Spleen (tissue), 13 donors: ENCODE results near the gene C14orf39. TPM values are rescaled to one million over a fixed set of nuclear protein-coding genes. Genes with fewer than 3 reads are reported as not detected.
A peak's percentile ranks its signal among the peaks of the same experiment; 100 is the strongest.

Source experiments
- DNase-seq: peaks from one replicate; pipeline ENCODE4 v3.0.0-alpha.2; 2020
- H3K27ac ChIP-seq, 8 donors: fragments of 200-600 bp; sonication (generic) in 7 of 8; 1 replicate in 4 of 8; 2 replicates in 4 of 8; pipeline versions ENCODE4 v1.5.0 to v1.8.0; 2016 to 2021; ENCODE audit warnings: inconsistent platforms in 4 of 8, mild to moderate bottlenecking in 4 of 8, moderate library complexity in 1 of 8
- H3K27me3 ChIP-seq, 7 donors: fragments of 200-600 bp; sonication (generic) in 6 of 7; replicated peaks in 1 of 7; 1 replicate in 4 of 7; 2 replicates in 3 of 7; pipeline versions ENCODE4 v1.5.0 to v1.8.0; 2016 to 2021; ENCODE audit warnings: inconsistent platforms in 3 of 7, mild to moderate bottlenecking in 1 of 7
- H3K36me3 ChIP-seq, 6 donors: fragments of 200-600 bp; sonication (generic) in 5 of 6; 1 replicate in 4 of 6; 2 replicates in 2 of 6; pipeline versions ENCODE4 v1.5.0 to v1.8.0; 2016 to 2021; ENCODE audit warnings: inconsistent platforms in 2 of 6
- H3K4me1 ChIP-seq, 6 donors: fragments of 200-600 bp; sonication (generic) in 5 of 6; 1 replicate in 3 of 6; 2 replicates in 3 of 6; pipeline versions ENCODE4 v1.5.0 to v1.8.0; 2016 to 2021; ENCODE audit warnings: inconsistent platforms in 3 of 6
- H3K4me3 ChIP-seq, 8 donors: fragments of 200-600 bp; sonication (generic) in 7 of 8; 1 replicate in 4 of 8; 2 replicates in 4 of 8; pipeline versions ENCODE4 v1.5.0 to v1.8.0; 2016 to 2021; ENCODE audit warnings: inconsistent platforms in 4 of 8, mild to moderate bottlenecking in 4 of 8, moderate library complexity in 2 of 8
- H3K9me3 ChIP-seq, 8 donors: fragments of 200-600 bp; sonication (generic) in 7 of 8; 1 replicate in 4 of 8; 2 replicates in 4 of 8; pipeline versions ENCODE4 v1.5.0 to v1.8.0; 2016 to 2021; ENCODE audit warnings: inconsistent platforms in 4 of 8
- CTCF ChIP-seq, 11 experiments: fragments of 200-600 bp in 7 of 11; fragments of 450-650 bp in 4 of 11; sonication (generic) in 4 of 11; IDR thresholded peaks in 8 of 11; conservative IDR thresholded peaks in 3 of 11; 1 replicate in 7 of 11; 2 replicates in 4 of 11; pipeline versions ENCODE4 v1.4.0 to v1.8.0; 2016 to 2021; ENCODE audit warnings: antibody characterized with exemption in 11 of 11, inconsistent platforms in 4 of 11, mild to moderate bottlenecking in 1 of 11
- POLR2A ChIP-seq, 3 donors: fragments of 450-650 bp; IDR thresholded peaks; one replicate each; pipeline ENCODE4 v1.5.1; 2017; ENCODE audit warnings: antibody characterized with exemption in 3 of 3, mild to moderate bottlenecking in 1 of 3
- POLR2AphosphoS5 ChIP-seq, 3 donors: sonication (generic); formaldehyde crosslinking; IDR thresholded peaks; one replicate each; pipeline ENCODE4 v1.5.1; 2017; ENCODE audit warnings: antibody characterized with exemption in 3 of 3
- WGBS, 5 donors: extraction: QIAGEN DNeasy Blood & Tissue Kit in 3 of 5; methylation state at CpG; one replicate each; pipeline versions ENCODE4 v1.1.5 to v1.1.7; 2013 to 2018; 5-methylcytosine and 5-hydroxymethylcytosine counted together
- intact Hi-C: fragments of 100-400 bp; cut with DNase I; formaldehyde crosslinking; loops from one replicate; pipeline ENCODE4 v1.15.0; 2023; ENCODE audit warnings: low total_unique reads
- long read RNA-seq, 2 donors: transcript quantifications; one replicate each; lab custom pipeline, GENCODE V29; 2026
- polyA plus RNA-seq, 3 donors: library from polyadenylated mRNA; stranded (reverse); fragments of 200-250 nt; gene quantifications; one replicate each; pipeline ENCODE4 v1.2.1, GENCODE V29; 2013
- total RNA-seq, 7 donors: library from RNA; depleted of rRNA in 3 of 7; stranded (reverse); fragments of >200 nt in 3 of 7; fragmentation: NEBNext Ultra II Directional in 4 of 7; extraction: Animal tissue kit (Norgen Biotek cat#: 25700) in 4 of 7; gene quantifications; one replicate each; pipeline versions ENCODE4 v1.1.0 to v1.2.1, GENCODE V29; 2016 to 2021
- donor health status: healthy with polysubstance abuse.
- donor health status: DM: no; HTN: no; CAD: no; lungs with moderate emphysema.
- donor health status: DM: no; HTN: no; CAD: no.
- donor health status: Bipolar disorder and iron deficiency.
- donor health status: healthy.
- donor health status: DM: no; HTN: no; CAD: no.
- donor health status: DM: yes; HTN: yes; CAD: no.

Gene C14orf39
- not detected for total RNA-seq
- polyA plus RNA-seq = not detected
- long read RNA-seq, donor 1 = 0 reads
- long read RNA-seq, donor 2 = 0 reads

GRCh38 chr14:60485598-60486251 lies at the start of gene C14orf39:
Gene C14orf39, minus strand, starts transcription at chr14:60486063. Its CDS starts 985 bp downstream, at chr14:60485078.
- DNase-seq = no peak
- intact Hi-C loops = no loop called here
- Histone ChIP-seq H3K9me3 (peaks cover 0 to 4% (median 1%) of the 10 kb centered on the region in 8 donors), H3K4me1 (peaks cover 0 to 12% (median 10%) of the 10 kb centered on the region in 6 donors), H3K36me3 (no peaks in the 10 kb centered on the region), H3K27me3 (peaks cover 3 to 91% (median 40%) of the 10 kb centered on the region in 7 donors), H3K4me3 (peak within 1 kb of the TSS in 6 of 8 donors; percentile 5 to 53 (median 12)), H3K27ac (no peak within 1 kb of the TSS)
- TF ChIP-seq POLR2A (IDR thresholded peaks at IDR 0.05) = no peak
- 2 to 7% (median 4%) methylated on average over 43 to 57 of the region's 57 CpGs for WGBS, 5 donors

GRCh38 chr14:60532442-60532841 lies 46.6 kb upstream of the C14orf39 start:
- intact Hi-C loops = no loop called here
- no peak for TF ChIP-seq POLR2AphosphoS5 (IDR thresholded peaks at IDR 0.05)
- TF ChIP-seq POLR2A (IDR thresholded peaks at IDR 0.05) = no peak
- TF ChIP-seq CTCF (IDR thresholded peaks at IDR 0.05 in 8 of 11, conservative IDR thresholded peaks at IDR 0.05 in 3 of 11) = no peak
- Histone ChIP-seq H3K4me3 (no peak overlapping the region), H3K27ac (no peak overlapping the region), H3K9me3 (peaks cover 0 to under 1% (median 0%) of the 10 kb centered on the region in 8 donors), H3K4me1 (no peaks in the 10 kb centered on the region), H3K36me3 (no peaks in the 10 kb centered on the region), H3K27me3 (peaks cover 0 to 43% (median 0%) of the 10 kb centered on the region in 7 donors)
- WGBS, 5 donors = 60 to 77% (median 61%) methylated on average over 3 of the region's 3 CpGs
- DNase-seq = no peak

GRCh38 chr14:60515511-60516289 lies 29.8 kb upstream of the C14orf39 start:
- no peak for DNase-seq
- H3K36me3 ChIP-seq = no peaks in the 10 kb centered on the region
- peaks cover 0 to 91% (median 59%) of the 10 kb centered on the region in 7 donors for H3K27me3 ChIP-seq
- WGBS, 5 donors = 5 to 16% (median 9%) methylated on average over 18 to 66 of the region's 66 CpGs
- intact Hi-C loops = no loop called here
- H3K27ac ChIP-seq = no peak overlapping the region
- peaks cover 0 to 9% (median 0%) of the 10 kb centered on the region in 8 donors for H3K9me3 ChIP-seq
- no peak for TF ChIP-seq POLR2AphosphoS5 (IDR thresholded peaks at IDR 0.05)
- no peak for TF ChIP-seq CTCF (IDR thresholded peaks at IDR 0.05 in 8 of 11, conservative IDR thresholded peaks at IDR 0.05 in 3 of 11)
- TF ChIP-seq POLR2A (IDR thresholded peaks at IDR 0.05) = no peak
- H3K4me1 ChIP-seq = peaks cover 3 to 32% (median 26%) of the 10 kb centered on the region in 6 donors
- peak overlapping the region in 7 of 8 donors; percentile 22 to 65 (median 30) for H3K4me3 ChIP-seq

GRCh38 chr14:60514741-60515491 lies 29.1 kb upstream of the C14orf39 start:
- no peak overlapping the region for H3K27ac ChIP-seq
- peaks cover 3 to 40% (median 33%) of the 10 kb centered on the region in 6 donors for H3K4me1 ChIP-seq
- H3K27me3 ChIP-seq = peaks cover under 1 to 91% (median 67%) of the 10 kb centered on the region in 7 donors
- DNase-seq = no peak
- H3K36me3 ChIP-seq = no peaks in the 10 kb centered on the region
- intact Hi-C loops = no loop called here
- TF ChIP-seq POLR2AphosphoS5 (IDR thresholded peaks at IDR 0.05) (no peak), CTCF (IDR thresholded peaks at IDR 0.05 in 8 of 11, conservative IDR thresholded peaks at IDR 0.05 in 3 of 11) (peak in 5 of 11 experiments; percentile 24 to 59 (median 40)), POLR2A (IDR thresholded peaks at IDR 0.05) (no peak)
- H3K4me3 ChIP-seq = peak overlapping the region in 7 of 8 donors; percentile 22 to 65 (median 30)
- WGBS, 5 donors = 2 to 10% (median 3%) methylated on average over 29 to 79 of the region's 79 CpGs
- H3K9me3 ChIP-seq = peaks cover 0 to 9% (median 0%) of the 10 kb centered on the region in 8 donors
